ENCODE results near the gene PSMG4. TPM values are rescaled to one million over a fixed set of nuclear protein-coding genes. Genes with fewer than 3 reads are reported as not detected.

Gene PSMG4
- total and polyA plus RNA-seq, 9 of the 15 experiments (the other 6 are each of a cell fraction or from before 2014, with no cell fraction given): 12.9 to 185 (median 52.0) TPM

GRCh38 chr6:3228771-3229565 lies 29.8 kb upstream of the PSMG4 start (continued):
- TF ChIP-seq SIN3A (IDR thresholded peaks at IDR 0.05; ENCODE audit: borderline replicate concordance in 2 of 2, control insufficient read depth in 1 of 2, low read depth in 2 of 2, low read length in 2 of 2) (no peak), CBX8 (IDR thresholded peaks at IDR 0.05; ENCODE audit: borderline replicate concordance, extremely low read depth, low read depth, low read length, poor library complexity, severe bottlenecking) (no peak), RHOXF2B (CRISPR knock-in tag; conservative IDR thresholded peaks at IDR 0.05) (no peak), ZNF347 (CRISPR knock-in tag; IDR thresholded peaks at IDR 0.05; ENCODE audit: low read depth) (no peak), ZNF277 (CRISPR knock-in tag; IDR thresholded peaks at IDR 0.05; ENCODE audit: borderline replicate concordance) (no peak), FOXK1 (CRISPR knock-in tag; IDR thresholded peaks at IDR 0.05; ENCODE audit: borderline replicate concordance) (no peak), FOXA3 (CRISPR knock-in tag; conservative IDR thresholded peaks at IDR 0.05 in 1 of 2, IDR thresholded peaks at IDR 0.05 in 1 of 2) (0 out of 4 replicates have a peak, but pooled peaks of 1 of the 2 experiments have one; percentile 7), NR4A1 (CRISPR knock-in tag; IDR thresholded peaks at IDR 0.05) (no peak), NR4A1 (tag; IDR thresholded peaks at IDR 0.05) (no peak), NFATC3 (IDR thresholded peaks at IDR 0.05) (no peak), ESRRB (CRISPR knock-in tag; IDR thresholded peaks at IDR 0.05; ENCODE audit: borderline replicate concordance) (no peak), ZNF274 (IDR thresholded peaks at IDR 0.05; ENCODE audit: borderline replicate concordance, low read depth, low read length) (no peak), EP400 (IDR thresholded peaks at IDR 0.05) (no peak), L3MBTL2 (IDR thresholded peaks at IDR 0.05) (peak; percentile 83), CAMTA2 (CRISPR knock-in tag; conservative IDR thresholded peaks at IDR 0.05) (no peak), MYC (IDR thresholded peaks at IDR 0.05; ENCODE audit: low read depth, low read length) (peak; percentile 33; the same call in 1 of the 2 replicates), MYC (CRISPR knock-in tag; IDR thresholded peaks at IDR 0.05; ENCODE audit: borderline replicate concordance, low read depth) (no peak), ZNF354B (CRISPR knock-in tag; IDR thresholded peaks at IDR 0.05) (no peak), RCOR1 (IDR thresholded peaks at IDR 0.05; ENCODE audit: borderline replicate concordance in 1 of 2, low read depth in 2 of 2, low read length in 2 of 2) (no peak), ZFX (CRISPR knock-in tag; IDR thresholded peaks at IDR 0.05) (peak; percentile 35), ZNF41 (CRISPR knock-in tag; conservative IDR thresholded peaks at IDR 0.05) (no peak), ZNF785 (CRISPR knock-in tag; IDR thresholded peaks at IDR 0.05) (no peak)
